Mesodermal cell (in vitro differentiated cells): ENCODE measurements around the gene RABL2A.
"Not testable (repeated sequence)": the region's sequence is repeated elsewhere in the genome, so short reads cannot be mapped to it uniquely, and the experiment has no call there.

Source experiments
- H3K27ac ChIP-seq: 2 replicates; pipeline ENCODE4 v1.7.0; 2013; ENCODE audit warnings: mild to moderate bottlenecking, low read depth, low read length, moderate library complexity; ENCODE audit not compliant: severe bottlenecking
- H3K36me3 ChIP-seq: 2 replicates; pipeline ENCODE4 v1.7.1; 2013; ENCODE audit warnings: mild to moderate bottlenecking, low read length, moderate library complexity; ENCODE audit not compliant: control insufficient read depth, insufficient read depth
- H3K4me1 ChIP-seq: one replicate; pipeline ENCODE4 v1.7.1; 2013; ENCODE audit warnings: mild to moderate bottlenecking, low read length; ENCODE audit not compliant: insufficient read depth, control insufficient read depth, poor library complexity, severe bottlenecking
- H3K4me3 ChIP-seq: 2 replicates; pipeline ENCODE4 v1.7.0; 2013; ENCODE audit warnings: low read length, control low read depth, mild to moderate bottlenecking; ENCODE audit not compliant: insufficient read depth, poor library complexity, severe bottlenecking; ENCODE audit errors: extremely low read depth
- H3K9me3 ChIP-seq: 2 replicates; pipeline ENCODE4 v1.7.1; 2013; ENCODE audit warnings: mild to moderate bottlenecking, low read length, moderate library complexity; ENCODE audit not compliant: control insufficient read depth
- WGBS, 2 experiments: methylation state at CpG; one replicate each; pipeline ENCODE4 v1.1.5; 2013; ENCODE audit warnings: missing lambda C conversion rate in 2 of 2; ENCODE audit not compliant: insufficient coverage in 2 of 2; 5-methylcytosine and 5-hydroxymethylcytosine counted together

RABL2A gene

DNA sequence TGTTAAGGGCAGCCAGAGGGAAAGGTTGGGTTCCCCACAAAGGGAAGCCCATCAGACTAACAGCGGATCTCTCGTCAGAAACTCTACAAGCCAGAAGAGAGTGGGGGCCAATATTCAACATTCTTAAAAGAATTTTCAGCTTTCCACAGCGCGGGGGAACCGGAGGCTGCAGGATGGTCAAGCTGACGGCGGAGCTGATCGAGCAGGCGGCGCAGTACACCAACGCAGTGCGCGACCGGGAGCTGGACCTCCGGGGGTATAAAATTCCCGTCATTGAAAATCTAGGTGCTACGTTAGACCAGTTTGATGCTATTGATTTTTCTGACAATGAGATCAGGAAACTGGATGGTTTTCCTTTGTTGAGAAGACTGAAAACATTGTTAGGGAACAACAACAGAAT is 30.7 kb downstream of the RABL2A start:
- H3K4me1 ChIP-seq, H3K27ac ChIP-seq, H3K9me3 ChIP-seq, H3K4me3 ChIP-seq, H3K36me3 ChIP-seq: not testable (repeated sequence)
- 73% methylated on average over 5 of the region's 17 CpGs; no CpG with 5 or more reads in 1 of the 2 experiments for WGBS, 2 experiments

DNA sequence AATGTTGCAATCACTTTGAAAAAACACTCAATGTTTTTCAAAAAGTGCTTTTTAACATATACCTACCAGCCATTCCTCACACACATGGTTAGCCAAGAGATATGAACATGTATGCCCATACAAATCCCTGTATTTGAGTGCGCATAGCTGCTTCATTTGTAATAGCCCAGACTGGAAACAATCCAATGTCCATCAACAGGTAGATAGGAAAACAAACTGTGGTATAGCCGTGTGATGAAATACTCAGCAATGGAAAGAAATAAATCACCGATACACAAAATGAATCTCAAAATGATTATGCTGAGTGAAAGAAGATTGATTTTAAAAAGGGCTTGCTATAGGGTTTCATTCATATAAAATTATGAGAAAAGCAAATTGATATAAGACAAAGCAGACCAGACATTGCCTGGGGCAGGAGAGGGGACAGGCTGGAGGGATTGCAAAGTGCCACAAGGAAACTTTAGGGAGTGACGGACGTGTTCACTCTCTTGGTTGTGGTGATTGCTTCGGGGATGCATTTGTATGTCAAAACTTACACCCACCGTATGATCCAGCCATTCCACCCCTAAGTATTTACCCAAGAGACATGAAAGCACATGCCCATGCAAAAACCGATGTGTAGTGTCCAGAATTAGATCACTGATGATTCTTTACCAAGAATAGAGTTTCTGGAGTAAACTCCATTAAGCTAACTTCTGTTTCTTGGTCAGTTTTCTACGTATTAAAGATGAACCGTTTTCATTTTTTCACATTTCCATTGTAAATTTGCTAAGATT is 36.4 kb downstream of the RABL2A start:
- 90% methylated on average over 2 of the region's 10 CpGs; no CpG with 5 or more reads in 1 of the 2 experiments for WGBS, 2 experiments
- H3K36me3 ChIP-seq, H3K4me1 ChIP-seq, H3K9me3 ChIP-seq, H3K27ac ChIP-seq, H3K4me3 ChIP-seq: not testable (repeated sequence)

DNA sequence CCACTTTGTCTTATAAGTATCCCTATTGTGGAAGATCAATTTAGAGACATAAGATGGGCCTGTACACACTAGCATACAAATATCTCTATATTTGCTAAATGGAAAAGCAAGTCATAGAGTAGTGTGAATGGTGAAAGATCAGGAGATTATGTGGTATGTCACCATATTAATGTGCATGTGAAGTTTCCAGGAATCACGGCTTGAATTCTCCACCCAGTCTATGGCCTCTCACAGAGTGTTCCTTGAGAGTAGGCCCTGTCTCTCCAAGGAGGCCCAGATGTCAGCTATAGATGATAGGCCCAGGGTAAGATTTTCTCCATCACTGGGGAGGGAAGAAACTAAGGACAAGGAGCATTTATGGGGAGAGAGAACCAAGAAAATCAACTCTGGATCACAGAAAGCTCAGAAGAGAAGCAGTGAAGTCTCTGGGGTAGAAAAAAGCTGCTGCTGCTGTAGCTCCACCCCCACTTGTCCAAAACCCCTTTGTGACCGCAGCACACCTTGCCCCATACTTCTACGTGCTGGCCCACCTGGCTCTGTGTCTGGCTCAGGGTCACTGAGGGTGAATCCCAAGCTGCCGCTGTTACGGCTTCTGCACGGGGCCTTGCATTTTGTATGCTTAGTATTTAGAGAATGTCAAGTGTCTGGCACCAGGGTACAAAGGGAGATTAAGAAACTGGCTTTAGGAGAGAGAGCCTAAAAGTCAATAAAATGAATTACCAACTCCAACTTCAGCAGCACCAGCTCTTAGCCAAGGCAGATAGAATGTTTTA is 37.9 kb downstream of the RABL2A start:
- H3K36me3 ChIP-seq, H3K4me1 ChIP-seq, H3K4me3 ChIP-seq, H3K9me3 ChIP-seq, H3K27ac ChIP-seq: not testable (repeated sequence)
- WGBS, 2 experiments, result 91 to 94% methylated on average over 3 to 4 of the region's 6 CpGs

DNA sequence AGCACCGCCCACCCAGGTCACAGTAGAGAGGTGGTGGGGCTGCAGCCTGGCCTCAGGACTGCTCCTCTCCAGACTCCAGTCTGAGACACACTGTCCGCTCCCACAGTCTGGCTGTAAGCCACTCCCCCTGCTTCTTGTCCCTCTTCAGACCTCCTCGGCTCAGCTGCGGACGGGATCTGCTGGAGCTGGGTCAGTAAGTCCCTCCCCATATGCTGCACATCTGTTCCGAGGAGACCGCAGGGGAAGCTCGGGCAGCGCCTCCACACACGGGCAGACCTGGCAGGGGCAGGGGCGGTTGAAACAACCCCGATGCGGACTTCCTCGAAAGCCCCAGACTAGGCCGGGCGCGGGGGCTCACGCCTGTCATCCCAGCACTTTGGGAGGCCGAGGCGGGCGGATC is 41.9 kb downstream of the RABL2A start:
- H3K9me3 ChIP-seq, H3K36me3 ChIP-seq, H3K4me3 ChIP-seq, H3K4me1 ChIP-seq, H3K27ac ChIP-seq: not testable (repeated sequence)
- WGBS, 2 experiments, result 93 to 98% methylated on average over 15 to 17 of the region's 21 CpGs

DNA sequence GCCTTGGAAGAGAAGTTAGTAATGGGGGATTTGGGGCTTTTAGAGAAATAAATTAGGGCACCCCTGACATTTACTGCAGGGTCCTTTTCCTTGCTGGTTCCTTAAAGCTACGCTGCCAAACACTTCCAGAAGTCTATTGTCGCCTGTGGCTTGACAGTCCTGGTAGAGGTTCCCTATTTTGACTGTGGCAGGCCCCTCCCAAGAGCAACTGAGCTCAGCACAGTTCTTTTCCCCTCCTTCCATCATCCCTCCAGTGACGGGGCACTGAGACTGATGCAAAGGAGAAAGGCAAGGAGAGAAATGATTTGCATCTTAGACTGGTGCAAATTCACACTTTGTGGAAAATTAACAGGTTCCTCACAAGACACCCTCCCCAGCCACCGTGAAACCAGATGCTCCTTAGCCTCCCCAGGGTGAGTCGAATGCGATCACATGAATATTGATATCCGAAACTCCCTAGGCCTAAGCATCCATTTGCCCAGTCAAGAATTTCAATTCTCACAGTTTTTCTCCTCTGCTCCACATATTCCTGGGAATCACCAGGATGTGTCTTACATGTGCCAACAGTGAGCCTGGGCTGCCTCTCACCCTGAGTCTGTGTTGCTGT is 45.4 kb downstream of the RABL2A start:
- H3K4me3 ChIP-seq, result no peak overlapping the region
- 74 to 83% methylated on average over 4 to 6 of the region's 7 CpGs for WGBS, 2 experiments
- no peaks in the 10 kb centered on the region for H3K9me3 ChIP-seq
- H3K27ac ChIP-seq, result no peak overlapping the region
- H3K4me1 ChIP-seq, result no peaks in the 10 kb centered on the region
- no peaks in the 10 kb centered on the region for H3K36me3 ChIP-seq

DNA sequence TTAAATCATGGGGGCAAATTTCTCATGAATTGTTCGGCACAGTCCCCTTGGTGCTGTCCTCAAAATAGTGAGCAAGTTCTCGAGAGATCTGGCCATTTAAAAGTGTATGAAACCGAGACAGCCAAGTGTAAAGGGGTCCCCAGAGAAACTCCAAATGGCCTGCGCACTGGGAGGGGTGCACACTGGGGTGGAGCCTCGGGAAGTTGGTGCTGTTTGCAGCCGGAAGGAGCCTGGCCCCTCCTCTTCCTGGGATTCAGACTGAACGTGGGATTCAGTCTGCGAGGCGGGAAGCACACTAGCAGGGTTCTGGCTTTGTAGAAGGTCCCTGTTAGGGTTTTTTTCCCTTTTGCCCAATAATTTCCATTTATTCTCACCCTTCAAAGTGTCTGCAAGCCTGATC is 48.8 kb downstream of the RABL2A start:
- no peak overlapping the region for H3K4me3 ChIP-seq
- WGBS, 2 experiments, result 75 to 89% methylated on average over 6 of the region's 9 CpGs

DNA sequence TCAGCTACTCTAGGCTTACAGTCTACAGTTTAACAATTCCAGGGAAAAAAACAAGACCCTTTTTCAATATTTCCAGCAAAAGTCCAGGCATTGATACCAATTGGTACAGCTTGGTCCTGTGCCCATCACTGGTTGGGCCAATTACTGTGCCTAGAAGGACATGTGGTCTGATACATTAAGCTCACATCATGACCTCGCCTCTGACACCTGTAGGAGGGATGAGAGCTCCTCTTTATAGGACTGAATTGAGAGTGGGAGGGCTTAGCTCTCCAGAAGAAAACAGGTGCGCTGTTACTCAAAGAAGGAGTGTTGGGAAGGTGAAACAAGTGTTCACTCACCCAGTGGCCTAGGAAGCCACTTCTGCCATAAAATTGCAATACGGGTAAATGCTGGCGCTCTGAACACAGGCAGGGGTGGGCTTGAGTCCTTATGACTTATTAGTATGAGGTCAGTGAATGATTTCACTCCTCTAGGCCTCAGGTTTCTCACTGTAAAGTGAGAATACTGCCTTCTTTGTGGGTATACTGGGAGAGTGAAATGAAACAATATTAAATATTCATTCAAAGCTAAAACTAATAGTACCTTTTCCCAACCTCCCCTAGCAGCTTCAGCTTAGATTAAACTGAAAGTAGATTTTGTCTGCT is 49.7 kb downstream of the RABL2A start:
- Histone ChIP-seq H3K36me3 (no peaks in the 10 kb centered on the region), H3K4me1 (no peaks in the 10 kb centered on the region), H3K9me3 (no peaks in the 10 kb centered on the region), H3K27ac (no peak overlapping the region), H3K4me3 (no peak overlapping the region)
- WGBS, 2 experiments, result 80 to 94% methylated on average over 3 of the region's 4 CpGs

More for the DNA sequence above, 48.8 kb downstream of the RABL2A start:
- H3K27ac ChIP-seq, result no peak overlapping the region
- H3K4me1 ChIP-seq, result no peaks in the 10 kb centered on the region
- no peaks in the 10 kb centered on the region for H3K9me3 ChIP-seq
- no peaks in the 10 kb centered on the region for H3K36me3 ChIP-seq

DNA sequence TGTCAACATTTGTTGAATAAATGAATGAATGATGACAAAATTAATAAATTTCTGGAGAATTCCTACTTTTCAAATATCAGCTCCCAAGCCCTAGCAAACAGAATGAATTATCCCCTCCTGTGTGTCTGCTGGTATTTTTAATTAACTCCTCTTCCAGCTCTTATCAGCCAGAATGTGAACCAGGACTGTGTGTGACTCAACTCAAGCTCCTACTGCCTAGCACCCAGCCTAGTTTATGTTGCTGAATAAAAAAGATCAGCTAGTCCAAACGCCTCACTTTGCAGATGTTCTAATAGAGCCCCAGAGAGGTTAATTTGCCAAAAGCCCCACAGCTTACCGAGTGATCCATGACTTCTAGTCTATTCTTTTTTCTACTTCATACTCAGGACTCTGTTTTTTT is 50.3 kb downstream of the RABL2A start:
- no peaks in the 10 kb centered on the region for H3K9me3 ChIP-seq
- no peaks in the 10 kb centered on the region for H3K36me3 ChIP-seq
- no peak overlapping the region for H3K27ac ChIP-seq
- H3K4me1 ChIP-seq, result no peaks in the 10 kb centered on the region
- no peak overlapping the region for H3K4me3 ChIP-seq
- 88 to 90% methylated on average over 2 of the region's 2 CpGs for WGBS, 2 experiments

DNA sequence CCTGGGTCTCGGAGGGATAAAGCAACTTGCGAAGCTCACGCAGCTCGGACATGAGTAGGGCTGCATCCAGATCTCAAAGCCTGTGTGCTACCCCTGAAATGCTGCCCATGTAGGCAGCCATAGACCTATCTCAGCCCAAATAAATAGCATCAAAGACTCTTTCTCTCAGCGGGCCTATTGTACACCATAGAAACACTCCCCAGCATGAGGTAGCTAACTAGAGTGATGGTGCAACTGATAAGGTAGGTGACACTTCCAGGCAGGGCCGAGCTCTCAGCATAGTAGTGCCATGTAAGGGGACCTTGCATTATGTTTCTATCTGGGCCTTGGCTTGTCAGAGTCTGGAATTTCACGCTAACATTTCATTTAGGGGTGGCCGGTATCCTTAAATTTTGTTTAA is 52.4 kb downstream of the RABL2A start:
- 85 to 89% methylated on average over 3 to 5 of the region's 8 CpGs for WGBS, 2 experiments
- H3K4me1 ChIP-seq, result no peaks in the 10 kb centered on the region
- H3K36me3 ChIP-seq, result no peaks in the 10 kb centered on the region
- H3K27ac ChIP-seq, result no peak overlapping the region
- no peak overlapping the region for H3K4me3 ChIP-seq
- no peaks in the 10 kb centered on the region for H3K9me3 ChIP-seq

DNA sequence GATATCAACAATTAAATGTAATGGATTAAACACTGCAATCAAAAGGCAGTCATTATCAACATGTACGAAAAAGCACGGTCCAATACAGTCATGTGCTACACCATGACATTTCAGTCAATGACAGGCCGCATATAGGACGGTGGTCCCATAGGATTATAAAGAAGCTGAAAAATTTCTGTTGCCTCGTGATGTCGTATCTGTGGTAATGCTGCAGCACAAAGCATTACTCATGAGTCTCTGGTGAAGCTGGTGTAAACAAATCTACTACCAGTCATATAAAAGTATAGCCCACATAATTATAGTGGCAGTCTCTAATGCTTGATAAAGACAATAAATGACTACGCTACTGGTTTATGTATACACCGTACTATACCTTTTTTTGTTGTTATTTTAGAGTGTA is 58.4 kb downstream of the RABL2A start:
- H3K4me1 ChIP-seq, result no peaks in the 10 kb centered on the region
- H3K9me3 ChIP-seq, result no peaks in the 10 kb centered on the region
- 92 to 96% methylated on average over 4 to 8 of the region's 8 CpGs for WGBS, 2 experiments
- no peak overlapping the region for H3K4me3 ChIP-seq
- H3K36me3 ChIP-seq, result no peaks in the 10 kb centered on the region
- H3K27ac ChIP-seq, result no peak overlapping the region
